Astrocyte (in vitro differentiated cells and primary cell): Measurements from ENCODE around the gene LRMDA.

Experiments
- EZH2 ChIP-seq: IDR thresholded peaks from 2 replicates; pipeline ENCODE4 v1.6.1; 2012; ENCODE audit warnings: mild to moderate bottlenecking, low read length, inconsistent platforms; ENCODE audit not compliant: insufficient read depth
- TF ChIP-seq, protein P1 (sequence below): IDR thresholded peaks from 2 replicates; pipeline ENCODE4 v1.5.1; 2011; ENCODE audit warnings: low read depth, mild to moderate bottlenecking, inconsistent platforms, low read length, moderate library complexity; ENCODE audit not compliant: insufficient read depth

DNA sequence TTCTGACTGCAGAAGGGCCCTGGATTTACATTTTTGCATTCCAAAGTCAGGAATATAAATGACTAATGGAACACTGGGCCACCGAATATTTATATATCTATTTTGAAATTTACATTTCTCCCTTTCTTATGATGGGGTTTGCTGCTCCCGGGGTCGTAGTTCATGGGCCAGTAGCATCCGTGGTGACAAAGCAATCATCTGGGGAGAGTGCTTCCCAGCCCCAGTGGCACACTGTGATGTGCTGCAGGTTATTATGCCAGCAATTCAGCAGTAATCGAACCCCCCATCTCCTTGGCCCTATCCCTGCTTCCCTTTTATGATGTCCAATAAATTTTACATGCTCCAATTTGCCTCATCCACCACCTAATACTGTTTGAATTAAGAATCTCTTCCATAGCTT, 837.5 kb downstream of the LRMDA start:
- TF ChIP-seq, protein P1, sequence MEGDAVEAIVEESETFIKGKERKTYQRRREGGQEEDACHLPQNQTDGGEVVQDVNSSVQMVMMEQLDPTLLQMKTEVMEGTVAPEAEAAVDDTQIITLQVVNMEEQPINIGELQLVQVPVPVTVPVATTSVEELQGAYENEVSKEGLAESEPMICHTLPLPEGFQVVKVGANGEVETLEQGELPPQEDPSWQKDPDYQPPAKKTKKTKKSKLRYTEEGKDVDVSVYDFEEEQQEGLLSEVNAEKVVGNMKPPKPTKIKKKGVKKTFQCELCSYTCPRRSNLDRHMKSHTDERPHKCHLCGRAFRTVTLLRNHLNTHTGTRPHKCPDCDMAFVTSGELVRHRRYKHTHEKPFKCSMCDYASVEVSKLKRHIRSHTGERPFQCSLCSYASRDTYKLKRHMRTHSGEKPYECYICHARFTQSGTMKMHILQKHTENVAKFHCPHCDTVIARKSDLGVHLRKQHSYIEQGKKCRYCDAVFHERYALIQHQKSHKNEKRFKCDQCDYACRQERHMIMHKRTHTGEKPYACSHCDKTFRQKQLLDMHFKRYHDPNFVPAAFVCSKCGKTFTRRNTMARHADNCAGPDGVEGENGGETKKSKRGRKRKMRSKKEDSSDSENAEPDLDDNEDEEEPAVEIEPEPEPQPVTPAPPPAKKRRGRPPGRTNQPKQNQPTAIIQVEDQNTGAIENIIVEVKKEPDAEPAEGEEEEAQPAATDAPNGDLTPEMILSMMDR: no peak
- no peak for TF ChIP-seq EZH2
